BE2C (cell line): Measurements from ENCODE around the gene PLEKHO2.

Experiments
- DNase-seq: peaks from one replicate; pipeline ENCODE4 v3.0.0-alpha.2; 2020
- H3K27me3 ChIP-seq: fragments of 250-450 bp; sonication (Bioruptor Pico); 2 replicates; pipeline ENCODE4 v1.5.1; 2020; ENCODE audit warnings: mild to moderate bottlenecking
- H3K36me3 ChIP-seq: fragments of 250-450 bp; sonication (Bioruptor Pico); 2 replicates; pipeline ENCODE4 v1.5.1; 2020; ENCODE audit warnings: mild to moderate bottlenecking
- H3K4me1 ChIP-seq: fragments of 250-450 bp; sonication (Bioruptor Pico); 2 replicates; pipeline ENCODE4 v1.5.1; 2020
- H3K4me3 ChIP-seq: 2 replicates; pipeline ENCODE4 v1.5.1; 2011; ENCODE audit warnings: low read depth, low read length
- H3K9me3 ChIP-seq: fragments of 250-450 bp; sonication (Bioruptor Pico); 2 replicates; pipeline ENCODE4 v1.5.1; 2020
- CTCF ChIP-seq: IDR thresholded peaks from 2 replicates; pipeline ENCODE4 v1.5.1; 2012; ENCODE audit warnings: mild to moderate bottlenecking, low read depth, low read length

The PLEKHO2 gene

GRCh38 chr15:64847448-64847847 lies 5.7 kb downstream of the PLEKHO2 start:
- DNase-seq, result no peak
- no peak overlapping the region for H3K4me3 ChIP-seq
- H3K27me3 ChIP-seq, result no peaks in the 10 kb centered on the region
- H3K4me1 ChIP-seq, result peaks cover 12% of the 10 kb centered on the region
- TF ChIP-seq CTCF, result no peak
- no peaks in the 10 kb centered on the region for H3K36me3 ChIP-seq
- no peaks in the 10 kb centered on the region for H3K9me3 ChIP-seq

DNA sequence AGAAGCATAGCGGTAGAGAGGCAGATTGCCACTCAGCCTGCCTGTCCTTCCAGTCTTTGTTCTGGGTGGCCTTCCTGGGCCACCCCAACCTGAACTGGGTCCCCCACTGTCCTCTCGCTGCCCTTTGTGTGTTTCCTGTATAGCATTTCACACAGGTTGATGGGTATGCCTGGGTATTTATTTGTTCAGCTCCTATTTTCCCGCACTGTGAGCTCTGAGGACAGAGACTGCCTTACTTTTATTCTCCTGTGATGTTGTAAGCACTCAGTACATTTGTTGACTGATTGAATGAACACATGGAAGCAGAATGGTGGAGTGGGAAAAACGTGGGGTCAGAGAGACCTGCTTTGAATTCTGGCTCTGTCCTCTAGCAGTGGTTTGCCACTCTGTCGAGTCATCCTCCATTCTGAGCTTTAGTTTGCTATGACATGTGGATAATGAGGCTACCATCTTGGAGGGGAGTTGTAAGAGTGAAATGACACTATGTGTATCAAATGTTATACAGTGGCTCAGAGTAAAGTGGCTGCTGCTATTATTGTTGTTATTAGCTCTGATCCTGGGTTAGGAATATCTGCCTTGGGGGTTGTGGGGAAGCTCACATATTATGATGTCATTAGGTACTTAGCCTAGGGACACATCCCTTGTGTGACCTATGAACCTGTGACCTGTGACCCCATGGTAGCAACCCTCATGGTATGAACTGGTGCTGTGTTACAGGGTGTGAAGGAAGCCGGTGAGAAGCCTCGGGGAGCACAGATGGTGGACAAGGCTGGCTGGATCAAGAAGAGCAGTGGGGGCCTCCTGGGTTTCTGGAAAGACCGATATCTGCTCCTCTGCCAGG lies 6.4 kb downstream of the PLEKHO2 start:
- TF ChIP-seq CTCF, result no peak
- no peak overlapping the region for H3K4me3 ChIP-seq
- H3K9me3 ChIP-seq, result no peaks in the 10 kb centered on the region
- H3K36me3 ChIP-seq, result no peaks in the 10 kb centered on the region
- H3K27me3 ChIP-seq, result no peaks in the 10 kb centered on the region
- no peak for DNase-seq
- peaks cover 12% of the 10 kb centered on the region for H3K4me1 ChIP-seq

GRCh38 chr15:64850778-64851502 lies 9.2 kb downstream of the PLEKHO2 start:
- H3K4me3 ChIP-seq, result no peak overlapping the region
- no peaks in the 10 kb centered on the region for H3K27me3 ChIP-seq
- H3K36me3 ChIP-seq, result peaks cover 3% of the 10 kb centered on the region; the same call in 1 of the 2 replicates
- no peaks in the 10 kb centered on the region for H3K9me3 ChIP-seq
- no peak for DNase-seq
- no peak for TF ChIP-seq CTCF
- H3K4me1 ChIP-seq, result peaks cover 2% of the 10 kb centered on the region

- DNase-seq, result no peak
- TF ChIP-seq CTCF, result no peak
- Histone ChIP-seq H3K9me3 (no peaks in the 10 kb centered on the region), H3K27me3 (no peaks in the 10 kb centered on the region), H3K4me1 (peaks cover 3% of the 10 kb centered on the region), H3K4me3 (no peak overlapping the region), H3K36me3 (peaks cover 3% of the 10 kb centered on the region; the same call in 1 of the 2 replicates)
Observed at GRCh38 chr15:64851503-64851840, 9.8 kb downstream of the PLEKHO2 start.

- Histone ChIP-seq H3K27me3 (no peaks in the 10 kb centered on the region), H3K9me3 (no peaks in the 10 kb centered on the region), H3K36me3 (peaks cover 3% of the 10 kb centered on the region; the same call in 1 of the 2 replicates), H3K4me3 (no peak overlapping the region), H3K4me1 (peaks cover 15% of the 10 kb centered on the region)
- TF ChIP-seq CTCF, result no peak
- DNase-seq, result no peak
Observed at GRCh38 chr15:64854041-64854440, 12.3 kb downstream of the PLEKHO2 start.

DNA sequence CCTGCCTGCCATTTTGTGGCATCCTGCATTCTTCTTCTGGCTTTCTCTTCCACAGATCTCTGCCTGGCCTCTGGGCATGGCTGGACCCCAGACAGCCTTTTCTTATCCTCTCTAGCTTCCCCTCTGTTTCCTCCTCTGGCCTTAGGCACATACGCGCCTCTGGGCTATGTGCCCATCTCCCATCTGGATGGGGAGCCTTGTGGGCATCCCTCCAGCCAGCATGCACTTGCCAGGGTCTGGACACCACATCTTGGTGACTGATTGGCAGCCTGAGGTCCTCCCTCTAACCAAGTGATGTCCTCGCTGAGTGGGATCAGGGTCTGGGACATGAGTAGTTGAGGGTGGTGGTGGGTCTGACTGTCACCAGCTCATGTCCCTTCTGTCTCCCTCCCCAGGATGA lies 12.8 kb downstream of the PLEKHO2 start:
- no peaks in the 10 kb centered on the region for H3K27me3 ChIP-seq
- H3K36me3 ChIP-seq, result peaks cover 3% of the 10 kb centered on the region; the same call in 1 of the 2 replicates
- H3K4me1 ChIP-seq, result peaks cover 15% of the 10 kb centered on the region

More for the DNA sequence above, 12.8 kb downstream of the PLEKHO2 start:
- peak; percentile 36 for DNase-seq
- H3K9me3 ChIP-seq, result no peaks in the 10 kb centered on the region
- H3K4me3 ChIP-seq, result no peak overlapping the region
- no peak for TF ChIP-seq CTCF
